Right atrium auricular region (tissue), 2 donors: ENCODE data around the gene CREBBP. TPM values are rescaled to one million over a fixed set of nuclear protein-coding genes. Genes with fewer than 3 reads are reported as not detected.
"Not testable (repeated sequence)": the region's sequence is repeated elsewhere in the genome, so short reads cannot be mapped to it uniquely, and the experiment has no call there.

Experiments used
- DNase-seq: peaks from one replicate; pipeline ENCODE4 v3.0.0-alpha.2; 2019; ENCODE audit warnings: low spot score
- H3K27ac ChIP-seq, 2 donors: fragments of 200-600 bp; sonication (generic); 1 replicate in 1 of 2; 2 replicates in 1 of 2; pipeline ENCODE4 v1.5.1; 2016 to 2019
- H3K27me3 ChIP-seq, 2 donors: fragments of 200-600 bp; sonication (generic); one replicate each; pipeline versions ENCODE4 v1.5.1 to v1.6.0; 2017 to 2019
- H3K36me3 ChIP-seq: fragments of 200-600 bp; sonication (generic); one replicate; pipeline ENCODE4 v1.5.1; 2016
- H3K4me1 ChIP-seq, 2 donors: fragments of 200-600 bp; sonication (generic); one replicate each; pipeline versions ENCODE4 v1.5.1 to v1.6.0; 2017 to 2019
- H3K4me3 ChIP-seq, 2 donors: fragments of 200-600 bp; sonication (generic); 1 replicate in 1 of 2; 2 replicates in 1 of 2; pipeline ENCODE4 v1.5.1; 2017 to 2019; ENCODE audit warnings: mild to moderate bottlenecking in 1 of 2, moderate library complexity in 1 of 2
- H3K9me3 ChIP-seq, 2 donors: fragments of 200-600 bp; sonication (generic); one replicate each; pipeline ENCODE4 v1.5.1; 2019
- CTCF ChIP-seq, 2 donors: fragments of 200-600 bp; sonication (generic); IDR thresholded peaks; one replicate each; pipeline ENCODE4 v1.5.1; 2019; ENCODE audit warnings: antibody characterized with exemption in 2 of 2
- total RNA-seq, 2 donors: library from RNA; depleted of rRNA; stranded (reverse); fragments of >200 nt; gene quantifications; one replicate each; pipeline ENCODE4 v1.1.0, GENCODE V29; 2016

The CREBBP gene
- total RNA-seq: 10 to 100 TPM; 38.3 to 54.3 TPM

GRCh38 chr16:3880623-3881498, at the start of gene CREBBP:
TSS of gene CREBBP (minus strand) at chr16:3880713. CDS start at chr16:3879916, 797 bp downstream.
- peak within 1 kb of the TSS; percentile 67 to 68 for H3K4me3 ChIP-seq
- peaks cover 0 to 39% of the 10 kb centered on the region in 2 donors for H3K4me1 ChIP-seq
- H3K9me3 ChIP-seq: no peaks in the 10 kb centered on the region
- H3K27ac ChIP-seq: peak within 1 kb of the TSS; percentile 69 to 85
- peak; percentile 85 for DNase-seq
- H3K36me3 ChIP-seq: no peaks in the 10 kb centered on the region
- TF ChIP-seq CTCF (IDR thresholded peaks at IDR 0.05): no peak
- no peaks in the 10 kb centered on the region for H3K27me3 ChIP-seq

GRCh38 chr16:3927147-3927546, 46.6 kb upstream of the CREBBP start:
- H3K36me3 ChIP-seq, H3K27me3 ChIP-seq, H3K4me3 ChIP-seq, H3K9me3 ChIP-seq, DNase-seq, H3K4me1 ChIP-seq, H3K27ac ChIP-seq: not testable (repeated sequence)

GRCh38 chr16:3924763-3925162, 44.2 kb upstream of the CREBBP start:
- Histone ChIP-seq H3K36me3 (no peaks in the 10 kb centered on the region), H3K27me3 (no peaks in the 10 kb centered on the region), H3K27ac (no peak overlapping the region), H3K4me3 (no peak overlapping the region), H3K9me3 (peaks cover 0 to 2% of the 10 kb centered on the region in 2 donors), H3K4me1 (no peaks in the 10 kb centered on the region)
- DNase-seq: no peak
- no peak for TF ChIP-seq CTCF (IDR thresholded peaks at IDR 0.05)

- Histone ChIP-seq H3K4me3 (no peak overlapping the region), H3K4me1 (no peaks in the 10 kb centered on the region), H3K36me3 (no peaks in the 10 kb centered on the region), H3K9me3 (peaks cover 5 to 10% of the 10 kb centered on the region in 2 donors), H3K27ac (no peak overlapping the region), H3K27me3 (no peaks in the 10 kb centered on the region)
- DNase-seq: no peak
- no peak for TF ChIP-seq CTCF (IDR thresholded peaks at IDR 0.05)
Measured at GRCh38 chr16:3922241-3922640, 41.7 kb upstream of the CREBBP start.

GRCh38 chr16:3920206-3920605, 39.7 kb upstream of the CREBBP start:
- H3K9me3 ChIP-seq: peaks cover 5 to 10% of the 10 kb centered on the region in 2 donors
- H3K27ac ChIP-seq: no peak overlapping the region
- H3K27me3 ChIP-seq: no peaks in the 10 kb centered on the region
- no peak overlapping the region for H3K4me3 ChIP-seq
- H3K4me1 ChIP-seq: no peaks in the 10 kb centered on the region
- TF ChIP-seq CTCF (IDR thresholded peaks at IDR 0.05): no peak
- no peaks in the 10 kb centered on the region for H3K36me3 ChIP-seq
- no peak for DNase-seq

- TF ChIP-seq CTCF (IDR thresholded peaks at IDR 0.05): no peak
- peaks cover 5 to 10% of the 10 kb centered on the region in 2 donors for H3K9me3 ChIP-seq
- H3K36me3 ChIP-seq: no peaks in the 10 kb centered on the region
- H3K27me3 ChIP-seq: no peaks in the 10 kb centered on the region
- no peak overlapping the region for H3K27ac ChIP-seq
- no peak overlapping the region for H3K4me3 ChIP-seq
- no peaks in the 10 kb centered on the region for H3K4me1 ChIP-seq
- no peak for DNase-seq
Measured at GRCh38 chr16:3919413-3919812, 38.9 kb upstream of the CREBBP start.
